Kidney (tissue), 14 donors: ENCODE results near the gene FAM53B. TPM values are rescaled to one million over a fixed set of nuclear protein-coding genes. Genes with fewer than 3 reads are reported as not detected.

Experiments used
- DNase-seq, 5 donors: peaks; one replicate each; pipeline ENCODE4 v3.0.0-alpha.2; 2013 to 2020
- FAIRE-seq: peaks from 2 replicates; lab custom pipeline; 2012; peaks lifted over from hg19 to GRCh38; lab: Jason Lieb, UNC
- H3K27ac ChIP-seq, 2 donors: one replicate each; pipeline ENCODE4 v1.7.0; 2013; ENCODE audit warnings: low read depth in 2 of 2, low read length in 2 of 2, inconsistent platforms in 1 of 2
- H3K27me3 ChIP-seq: one replicate; pipeline ENCODE4 v1.7.1; 2013; ENCODE audit warnings: low read length, inconsistent platforms; ENCODE audit not compliant: control insufficient read depth, insufficient read depth
- H3K36me3 ChIP-seq, 3 donors: one replicate each; pipeline versions ENCODE4 v1.7.0 to v1.7.1; 2013; ENCODE audit warnings: low read length in 3 of 3, control low read depth in 1 of 3, inconsistent platforms in 1 of 3; ENCODE audit not compliant: insufficient read depth in 3 of 3, control insufficient read depth in 2 of 3
- H3K4me1 ChIP-seq, 3 donors: one replicate each; pipeline versions ENCODE4 v1.7.0 to v1.7.1; 2013; ENCODE audit warnings: low read length in 3 of 3, inconsistent platforms in 1 of 3, low read depth in 1 of 3; ENCODE audit not compliant: control insufficient read depth in 2 of 3, insufficient read depth in 2 of 3
- H3K4me3 ChIP-seq, 3 donors: one replicate each; pipeline versions ENCODE4 v1.7.0 to v1.8.1; 2013; ENCODE audit warnings: low read length in 3 of 3, control low read depth in 1 of 3, inconsistent platforms in 1 of 3
- H3K9ac ChIP-seq, 3 donors: one replicate each; pipeline versions ENCODE4 v1.7.0 to v1.7.1; 2013; ENCODE audit warnings: low read length in 3 of 3, control low read depth in 1 of 3, inconsistent platforms in 1 of 3
- H3K9me3 ChIP-seq, 3 donors: one replicate each; pipeline versions ENCODE4 v1.7.0 to v1.7.1; 2013; ENCODE audit warnings: low read length in 3 of 3, control low read depth in 1 of 3, inconsistent platforms in 1 of 3; ENCODE audit not compliant: control insufficient read depth in 2 of 3, insufficient read depth in 1 of 3
- intact Hi-C: fragments of 100-400 bp; cut with DNase I; formaldehyde crosslinking; loops from one replicate; pipeline ENCODE4 v1.11.1; 2022
- polyA plus RNA-seq: library from polyadenylated mRNA; stranded (reverse); fragments of 350-450 nt; fragmentation: Illumina TruSeq; extraction: RNeasy Lipid Tissue Mini Kit (QIAGEN cat#74804); gene quantifications from one replicate; pipeline ENCODE4 v1.2.3, GENCODE V29; 2014; ENCODE audit warnings: low read depth, low replicate concordance; ENCODE audit not compliant: insufficient read depth
- total RNA-seq: library from RNA; stranded (reverse); fragmentation: NEBNext Ultra II Directional; extraction: Animal tissue kit (Norgen Biotek cat#: 25700); gene quantifications from one replicate; pipeline ENCODE4 v1.2.1, GENCODE V29; 2021
- TF ChIP-seq, protein P1 (sequence below): IDR thresholded peaks from 3 replicates; pipeline ENCODE4 v1.5.1; 2012; ENCODE audit warnings: mild to moderate bottlenecking, moderate library complexity, borderline replicate concordance; ENCODE audit not compliant: insufficient read depth; ENCODE audit errors: extremely low read depth
- donor health status: control.
- donor health status: control.
- donor health status: control.
- donor health status: control.
- donor health status: control.
- donor health status: DM: yes; HTN: yes; CAD: no.
- donor health status: Normal renal cell carcinoma (clear cell type).

Gene FAM53B
- total and polyA plus RNA-seq, 2 donors from 2014 or later, result 11.8 to 30.0 TPM

DNA sequence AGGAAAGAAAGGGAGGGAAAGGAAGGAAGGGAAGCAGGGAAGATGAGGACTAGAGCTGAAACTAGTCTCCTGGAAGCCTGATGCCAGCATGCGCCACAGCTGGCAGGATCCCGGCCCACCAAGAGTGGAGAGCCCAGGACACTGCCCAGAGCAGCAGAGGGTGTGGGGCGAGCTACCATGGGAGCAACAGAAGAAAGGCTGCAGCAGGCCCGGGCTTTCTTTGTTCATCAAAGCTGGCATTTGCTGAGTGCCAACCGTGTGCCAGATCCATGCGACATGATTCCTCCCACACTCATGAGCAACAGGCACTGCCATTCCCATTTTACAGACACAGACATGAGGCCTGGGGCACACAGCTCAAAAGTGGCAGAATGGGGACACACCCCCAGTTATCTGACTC is 68.9 kb downstream of the FAM53B start:
- TF ChIP-seq, protein P1, sequence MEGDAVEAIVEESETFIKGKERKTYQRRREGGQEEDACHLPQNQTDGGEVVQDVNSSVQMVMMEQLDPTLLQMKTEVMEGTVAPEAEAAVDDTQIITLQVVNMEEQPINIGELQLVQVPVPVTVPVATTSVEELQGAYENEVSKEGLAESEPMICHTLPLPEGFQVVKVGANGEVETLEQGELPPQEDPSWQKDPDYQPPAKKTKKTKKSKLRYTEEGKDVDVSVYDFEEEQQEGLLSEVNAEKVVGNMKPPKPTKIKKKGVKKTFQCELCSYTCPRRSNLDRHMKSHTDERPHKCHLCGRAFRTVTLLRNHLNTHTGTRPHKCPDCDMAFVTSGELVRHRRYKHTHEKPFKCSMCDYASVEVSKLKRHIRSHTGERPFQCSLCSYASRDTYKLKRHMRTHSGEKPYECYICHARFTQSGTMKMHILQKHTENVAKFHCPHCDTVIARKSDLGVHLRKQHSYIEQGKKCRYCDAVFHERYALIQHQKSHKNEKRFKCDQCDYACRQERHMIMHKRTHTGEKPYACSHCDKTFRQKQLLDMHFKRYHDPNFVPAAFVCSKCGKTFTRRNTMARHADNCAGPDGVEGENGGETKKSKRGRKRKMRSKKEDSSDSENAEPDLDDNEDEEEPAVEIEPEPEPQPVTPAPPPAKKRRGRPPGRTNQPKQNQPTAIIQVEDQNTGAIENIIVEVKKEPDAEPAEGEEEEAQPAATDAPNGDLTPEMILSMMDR, result no peak
- Histone ChIP-seq H3K9me3 (no peaks in the 10 kb centered on the region), H3K36me3 (peaks cover 0 to under 1% (median 0%) of the 10 kb centered on the region in 3 donors), H3K9ac (no peak overlapping the region), H3K27me3 (no peaks in the 10 kb centered on the region), H3K4me1 (peaks cover 6 to 52% (median 18%) of the 10 kb centered on the region in 3 donors), H3K27ac (no peak overlapping the region), H3K4me3 (no peak overlapping the region)
- DNase-seq (peak in 1 of 5 donors; percentile 39), FAIRE-seq (no peak)
- intact Hi-C loops, result no loop called here

- DNase-seq, result peak in 4 of 5 donors; percentile 43 to 68 (median 62)
- intact Hi-C loops, result no loop called here
- Histone ChIP-seq H3K4me1 (peaks cover 6 to 55% (median 18%) of the 10 kb centered on the region in 3 donors), H3K27me3 (no peaks in the 10 kb centered on the region), H3K4me3 (no peak overlapping the region), H3K9me3 (no peaks in the 10 kb centered on the region), H3K36me3 (no peaks in the 10 kb centered on the region), H3K9ac (no peak overlapping the region), H3K27ac (no peak overlapping the region)
- FAIRE-seq, result no peak
- TF ChIP-seq, protein P1, result no peak
These were observed 69.4 kb downstream of the FAM53B start for GRCh38 chr10:124674768-124675222.

GRCh38 chr10:124672181-124672638 is 72.0 kb downstream of the FAM53B start:
- no peaks in the 10 kb centered on the region for H3K27me3 ChIP-seq
- no peak overlapping the region for H3K9ac ChIP-seq
- intact Hi-C loops, result no loop called here
- peaks cover 0 to 49% (median 20%) of the 10 kb centered on the region in 3 donors for H3K4me1 ChIP-seq
- no peak overlapping the region for H3K4me3 ChIP-seq
- TF ChIP-seq, protein P1, result no peak
- H3K36me3 ChIP-seq, result no peaks in the 10 kb centered on the region
- FAIRE-seq (no peak), DNase-seq (peak in 4 of 5 donors; percentile 56 to 90 (median 70))
- H3K27ac ChIP-seq, result no peak overlapping the region
- H3K9me3 ChIP-seq, result no peaks in the 10 kb centered on the region
